ENCODE measurements around the gene LOXL1. TPM values are rescaled to one million over a fixed set of nuclear protein-coding genes. Genes with fewer than 3 reads are reported as not detected.

Gene LOXL1
- total and polyA plus RNA-seq, 2 experiments from 2014 or later: 54.5 to 92.4 TPM

DNA sequence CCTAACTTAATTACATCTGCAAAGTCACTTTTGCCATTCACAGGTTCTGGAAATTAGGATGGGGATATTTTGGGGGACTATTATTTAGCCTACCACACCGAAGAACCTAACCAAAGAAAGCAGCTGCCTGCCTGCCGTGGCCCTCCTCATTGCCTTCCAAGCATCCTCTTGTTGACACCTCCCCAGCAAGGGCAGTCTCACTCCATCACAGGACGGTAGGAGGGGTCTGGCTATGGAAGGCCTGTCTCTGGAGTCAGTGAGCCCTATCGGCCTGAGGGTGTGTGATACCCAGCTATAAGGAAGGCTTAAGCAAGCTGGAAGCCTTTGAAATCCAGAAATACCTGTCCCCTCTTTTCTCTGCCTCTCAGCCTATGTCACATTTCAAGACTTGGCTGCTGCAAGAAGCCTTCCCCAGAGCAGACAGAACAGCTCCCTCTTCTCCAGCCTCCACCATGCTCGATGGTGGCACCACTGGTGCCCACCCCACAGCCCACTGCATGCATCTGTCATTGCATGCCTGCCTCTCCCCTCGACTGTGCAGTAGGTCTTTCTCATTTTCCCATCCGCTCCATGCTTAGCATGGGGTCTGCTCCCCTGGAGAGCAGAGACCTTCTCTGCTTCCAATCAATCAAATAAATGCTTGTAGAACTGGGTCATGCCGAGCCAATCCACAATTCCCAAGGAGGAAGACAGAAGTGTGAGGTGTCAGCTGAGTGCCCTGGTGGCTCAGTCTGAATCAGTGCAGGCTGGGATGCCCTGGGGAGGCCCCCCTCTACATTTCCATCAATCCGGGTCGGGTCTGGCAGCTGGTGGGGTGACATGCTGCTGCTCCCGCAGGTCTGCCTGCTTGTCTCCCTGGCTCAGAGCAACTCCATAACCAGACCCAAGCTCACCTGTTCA is 23.9 kb upstream of the LOXL1 start:
- no peaks in the 10 kb centered on the region for H3K4me1 ChIP-seq (ENCODE audit: low read depth)
- DNase-seq (ENCODE audit: low read depth in 1 of 2, low spot score in 1 of 2): no peak
- H3K4me3 ChIP-seq: no peak overlapping the region
- H3K27ac ChIP-seq: no peak overlapping the region
- H3K9me3 ChIP-seq (ENCODE audit: low read depth): no peaks in the 10 kb centered on the region
- TF ChIP-seq, protein P1, sequence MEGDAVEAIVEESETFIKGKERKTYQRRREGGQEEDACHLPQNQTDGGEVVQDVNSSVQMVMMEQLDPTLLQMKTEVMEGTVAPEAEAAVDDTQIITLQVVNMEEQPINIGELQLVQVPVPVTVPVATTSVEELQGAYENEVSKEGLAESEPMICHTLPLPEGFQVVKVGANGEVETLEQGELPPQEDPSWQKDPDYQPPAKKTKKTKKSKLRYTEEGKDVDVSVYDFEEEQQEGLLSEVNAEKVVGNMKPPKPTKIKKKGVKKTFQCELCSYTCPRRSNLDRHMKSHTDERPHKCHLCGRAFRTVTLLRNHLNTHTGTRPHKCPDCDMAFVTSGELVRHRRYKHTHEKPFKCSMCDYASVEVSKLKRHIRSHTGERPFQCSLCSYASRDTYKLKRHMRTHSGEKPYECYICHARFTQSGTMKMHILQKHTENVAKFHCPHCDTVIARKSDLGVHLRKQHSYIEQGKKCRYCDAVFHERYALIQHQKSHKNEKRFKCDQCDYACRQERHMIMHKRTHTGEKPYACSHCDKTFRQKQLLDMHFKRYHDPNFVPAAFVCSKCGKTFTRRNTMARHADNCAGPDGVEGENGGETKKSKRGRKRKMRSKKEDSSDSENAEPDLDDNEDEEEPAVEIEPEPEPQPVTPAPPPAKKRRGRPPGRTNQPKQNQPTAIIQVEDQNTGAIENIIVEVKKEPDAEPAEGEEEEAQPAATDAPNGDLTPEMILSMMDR (IDR thresholded peaks at IDR 0.05; ENCODE audit: low read depth, low read length): no peak
- H3K27me3 ChIP-seq: no peaks in the 10 kb centered on the region
- H3K36me3 ChIP-seq: no peaks in the 10 kb centered on the region

- H3K27me3 ChIP-seq: no peaks in the 10 kb centered on the region
- no peaks in the 10 kb centered on the region for H3K36me3 ChIP-seq
- H3K4me3 ChIP-seq: no peak overlapping the region
- no peak overlapping the region for H3K27ac ChIP-seq
- no peaks in the 10 kb centered on the region for H3K9me3 ChIP-seq (ENCODE audit: low read depth)
- no peaks in the 10 kb centered on the region for H3K4me1 ChIP-seq (ENCODE audit: low read depth)
- TF ChIP-seq, protein P1 (IDR thresholded peaks at IDR 0.05; ENCODE audit: low read depth, low read length): no peak
- no peak for DNase-seq (ENCODE audit: low read depth in 1 of 2, low spot score in 1 of 2)
Observed at GRCh38 chr15:73904026-73904815, 22.0 kb upstream of the LOXL1 start.

- TF ChIP-seq, protein P1 (IDR thresholded peaks at IDR 0.05; ENCODE audit: low read depth, low read length): no peak
- DNase-seq (ENCODE audit: low read depth in 1 of 2, low spot score in 1 of 2): no peak
- no peaks in the 10 kb centered on the region for H3K9me3 ChIP-seq (ENCODE audit: low read depth)
- H3K36me3 ChIP-seq: no peaks in the 10 kb centered on the region
- H3K4me1 ChIP-seq (ENCODE audit: low read depth): no peaks in the 10 kb centered on the region
- no peaks in the 10 kb centered on the region for H3K27me3 ChIP-seq
- no peak overlapping the region for H3K27ac ChIP-seq
- H3K4me3 ChIP-seq: no peak overlapping the region
Observed at GRCh38 chr15:73905225-73905827, 20.9 kb upstream of the LOXL1 start.

DNA sequence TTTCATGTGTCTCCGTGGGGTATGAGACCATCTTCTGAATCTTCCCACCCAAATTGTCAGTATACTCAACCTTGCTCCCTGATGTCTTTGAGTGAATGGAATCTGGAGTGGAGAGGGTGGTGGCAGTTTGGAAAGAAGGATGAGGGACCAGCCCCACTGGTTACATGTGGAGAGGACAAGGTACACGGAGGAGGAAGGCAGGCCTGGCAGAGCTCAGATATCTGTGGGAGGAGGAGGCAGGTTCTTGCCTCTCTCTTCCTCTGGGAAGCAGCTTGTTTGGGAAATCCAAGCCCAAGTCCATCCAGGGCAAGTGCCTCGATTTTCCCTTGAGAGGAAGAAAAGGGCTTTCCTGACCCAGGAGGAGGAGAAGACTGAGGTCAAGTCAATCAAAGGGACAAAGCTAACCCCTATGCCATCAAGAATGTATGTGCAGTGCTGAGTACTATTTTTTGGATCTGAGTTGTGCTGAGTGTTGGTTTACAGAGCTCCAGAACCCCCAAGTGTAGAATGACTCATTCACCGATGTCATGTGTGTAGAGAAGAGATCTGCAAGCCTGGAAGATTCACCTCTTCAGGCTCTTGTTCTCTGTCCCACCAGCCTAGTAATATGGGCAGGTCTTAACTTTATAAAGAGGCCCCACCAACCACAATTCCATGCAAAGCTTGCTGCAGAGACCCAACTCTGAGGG is 19.8 kb upstream of the LOXL1 start:
- H3K27me3 ChIP-seq: no peaks in the 10 kb centered on the region
- no peak overlapping the region for H3K4me3 ChIP-seq
- H3K4me1 ChIP-seq (ENCODE audit: low read depth): no peaks in the 10 kb centered on the region
- TF ChIP-seq, protein P1 (IDR thresholded peaks at IDR 0.05; ENCODE audit: low read depth, low read length): no peak
- H3K9me3 ChIP-seq (ENCODE audit: low read depth): no peaks in the 10 kb centered on the region
- H3K36me3 ChIP-seq: no peaks in the 10 kb centered on the region
- no peak overlapping the region for H3K27ac ChIP-seq
- peak in 1 of 2 donors; percentile 17 for DNase-seq (ENCODE audit: low read depth in 1 of 2, low spot score in 1 of 2)

- no peaks in the 10 kb centered on the region for H3K36me3 ChIP-seq
- DNase-seq (ENCODE audit: low read depth in 1 of 2, low spot score in 1 of 2): peak in 1 of 2 donors; percentile 23
- no peaks in the 10 kb centered on the region for H3K4me1 ChIP-seq (ENCODE audit: low read depth)
- H3K27me3 ChIP-seq: no peaks in the 10 kb centered on the region
- TF ChIP-seq, protein P1 (IDR thresholded peaks at IDR 0.05; ENCODE audit: low read depth, low read length): no peak
- H3K9me3 ChIP-seq (ENCODE audit: low read depth): no peaks in the 10 kb centered on the region
- H3K4me3 ChIP-seq: no peak overlapping the region
- H3K27ac ChIP-seq: no peak overlapping the region
Observed at GRCh38 chr15:73907035-73907408, 19.2 kb upstream of the LOXL1 start.

Measured in cardiac muscle cell (in vitro differentiated cells and primary cell).